Measurements from ENCODE around the gene DCLRE1B. TPM values are rescaled to one million over a fixed set of nuclear protein-coding genes. Genes with fewer than 3 reads are reported as not detected.

DCLRE1B gene
- total RNA-seq (2022; extraction: Qiagen RNA extraction; ENCODE audit: low read depth) = 7.7 to 10.9 TPM (median 9.7 TPM) in 5 replicates

GRCh38 chr1:113904674-113905434 is at the start of gene DCLRE1B, which contains the start of gene AP4B1:
TSS of gene DCLRE1B (plus strand) at chr1:113905326. CDS start at chr1:113905587, 261 bp downstream.
TSS of gene AP4B1 (minus strand) at chr1:113904799. CDS start at chr1:113904717, 82 bp downstream.

GRCh38 chr1:113871597-113872113 is 33.5 kb upstream of the DCLRE1B start, which contains the start of gene PTPN22:
TSS of gene PTPN22 (minus strand) at chr1:113871712.

GRCh38 chr1:113887402-113888175 is 17.5 kb upstream of the DCLRE1B start, which contains the start of gene BCL2L15:
TSS of gene BCL2L15 (minus strand) at chr1:113887581. CDS start at chr1:113887375, 206 bp downstream.

GRCh38 chr1:113928941-113929749 is 24.0 kb downstream of the DCLRE1B start, which contains the start of gene HIPK1:
TSS of gene HIPK1 (plus strand) at chr1:113929324.

Other genes starting within 250 kb of the DCLRE1B start
- gene PHTF1, start 145.8 kb upstream of the DCLRE1B start, total RNA-seq (2022; extraction: Qiagen RNA extraction; ENCODE audit: low read depth) = 16.1 to 20.5 TPM (median 16.8 TPM) in 5 replicates
- gene RSBN1, start 92.8 kb upstream of the DCLRE1B start, total RNA-seq (2022; extraction: Qiagen RNA extraction; ENCODE audit: low read depth) = 3.3 to 5.0 TPM (median 4.1 TPM) in 5 replicates
- not detected in 5 replicates for gene PTPN22, start 33.6 kb upstream of the DCLRE1B start, total RNA-seq (2022; extraction: Qiagen RNA extraction; ENCODE audit: low read depth)
- 0.48 to 1.7 TPM (median 0.85 TPM) in 4 of 5 replicates, not detected in the other for gene BCL2L15, start 17.7 kb upstream of the DCLRE1B start, total RNA-seq (2022; extraction: Qiagen RNA extraction; ENCODE audit: low read depth)
- 8.6 to 11.7 TPM (median 9.7 TPM) in 5 replicates for gene AP4B1, start 527 bp upstream of the DCLRE1B start, total RNA-seq (2022; extraction: Qiagen RNA extraction; ENCODE audit: low read depth)
- gene HIPK1, start 24.0 kb downstream of the DCLRE1B start, total RNA-seq (2022; extraction: Qiagen RNA extraction; ENCODE audit: low read depth) = 15.1 to 16.6 TPM (median 15.7 TPM) in 5 replicates
- 3.4 to 4.1 TPM (median 4.1 TPM) in 5 replicates for gene OLFML3, start 74.1 kb downstream of the DCLRE1B start, total RNA-seq (2022; extraction: Qiagen RNA extraction; ENCODE audit: low read depth)
- gene SYT6, start 248.5 kb downstream of the DCLRE1B start, total RNA-seq (2022; extraction: Qiagen RNA extraction; ENCODE audit: low read depth) = 0.66 to 0.90 TPM (median 0.72 TPM) in 5 replicates